SK-N-MC (cell line): Measurements from ENCODE around the gene SASH1.
"Not testable (repeated sequence)": the region's sequence is repeated elsewhere in the genome, so short reads cannot be mapped to it uniquely, and the experiment has no call there.

ENCODE experiments used
- DNase-seq: peaks from one replicate; pipeline ENCODE4 v3.0.0-alpha.2; 2011; ENCODE audit warnings: low read depth, low spot score
- H3K27ac ChIP-seq: fragments of 200-600 bp; sonication (generic); 2 replicates; pipeline ENCODE4 v1.5.1; 2016; ENCODE audit warnings: mixed run types
- H3K36me3 ChIP-seq: fragments of 200-600 bp; sonication (generic); 2 replicates; pipeline ENCODE4 v1.6.1; 2017; ENCODE audit warnings: antibody characterized with exemption, low read length, mixed read lengths; ENCODE audit not compliant: insufficient read depth
- H3K4me3 ChIP-seq: fragments of 200-600 bp; sonication (generic); 2 replicates; pipeline ENCODE4 v1.5.1; 2016
- H3K9ac ChIP-seq: fragments of 200-600 bp; sonication (generic); 2 replicates; pipeline ENCODE4 v1.8.0; 2017; ENCODE audit warnings: mixed run types, mixed read lengths; ENCODE audit not compliant: insufficient read length
- H3K9me3 ChIP-seq: fragments of 200-600 bp; sonication (generic); 2 replicates; pipeline ENCODE4 v1.6.1; 2017; ENCODE audit warnings: low read depth, mild to moderate bottlenecking, antibody characterized with exemption, low read length, moderate library complexity, mixed read lengths
- EZH2 ChIP-seq: fragments of 200-600 bp; sonication (generic); IDR thresholded peaks from one replicate; pipeline ENCODE4 v1.6.1; 2017; ENCODE audit warnings: antibody characterized with exemption
- FOXP2 ChIP-seq: optimal IDR thresholded peaks from 2 replicates; pipeline ENCODE3; 2011; ENCODE audit warnings: mild to moderate bottlenecking, moderate library complexity; ENCODE audit not compliant: insufficient read depth; ENCODE audit errors: extremely low read length, control extremely low read depth
- POLR2AphosphoS5 ChIP-seq: IDR thresholded peaks from 2 replicates; pipeline ENCODE4 v1.6.1; 2012; ENCODE audit warnings: mild to moderate bottlenecking, low read depth, low read length, borderline replicate concordance

The SASH1 gene

DNA sequence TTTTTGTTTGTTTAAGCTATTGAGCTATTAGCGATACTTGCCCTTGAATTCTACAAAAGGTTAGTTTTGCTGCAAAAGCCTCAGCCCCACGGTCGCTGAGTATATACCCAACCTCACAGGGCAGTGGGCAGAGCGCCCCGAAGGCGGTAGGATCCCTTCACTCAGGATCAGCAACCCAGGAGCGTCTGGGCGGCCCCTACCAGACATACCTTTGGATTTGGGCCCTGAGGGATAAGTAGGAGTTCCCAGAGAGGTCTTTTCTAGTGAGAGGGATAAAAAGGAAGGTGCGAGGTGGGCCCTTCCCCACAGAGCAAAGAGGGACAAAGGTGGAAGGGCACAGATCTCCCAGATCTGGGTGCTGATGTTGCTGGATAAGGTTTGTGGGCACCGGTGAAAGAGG is 6.1 kb downstream of the SASH1 start:
- Histone ChIP-seq H3K9me3 (no peaks in the 10 kb centered on the region), H3K9ac (no peak overlapping the region), H3K4me3 (no peak overlapping the region), H3K36me3 (no peaks in the 10 kb centered on the region), H3K27ac (no peak overlapping the region)
- no peak for TF ChIP-seq POLR2AphosphoS5
- no peak for TF ChIP-seq FOXP2
- TF ChIP-seq EZH2 = no peak
- no peak for DNase-seq

DNA sequence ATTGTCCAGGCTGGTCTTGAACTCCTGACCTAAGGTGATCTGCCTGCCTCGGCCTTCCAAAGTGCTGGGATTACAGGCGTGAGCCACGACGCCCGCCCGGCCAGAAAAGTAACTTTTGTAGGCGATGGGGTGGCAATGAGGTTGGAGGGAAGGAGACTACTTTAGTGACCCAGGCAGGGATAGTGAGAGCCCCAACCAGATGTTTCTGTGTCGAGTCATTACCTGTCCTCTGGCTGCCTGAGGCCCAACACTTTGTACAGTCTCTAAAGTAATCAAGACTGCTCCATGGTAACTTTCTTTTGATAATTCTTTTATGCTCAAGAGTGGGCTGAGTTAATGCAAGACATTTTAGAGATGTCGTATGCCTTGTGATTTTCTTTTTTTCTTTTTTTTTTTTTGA is 6.8 kb downstream of the SASH1 start:
- no peak overlapping the region for H3K9ac ChIP-seq
- no peaks in the 10 kb centered on the region for H3K9me3 ChIP-seq
- no peak overlapping the region for H3K4me3 ChIP-seq
- no peak for DNase-seq
- H3K27ac ChIP-seq = no peak overlapping the region
- no peak for TF ChIP-seq FOXP2
- no peak for TF ChIP-seq EZH2
- TF ChIP-seq POLR2AphosphoS5 = no peak
- H3K36me3 ChIP-seq = no peaks in the 10 kb centered on the region

DNA sequence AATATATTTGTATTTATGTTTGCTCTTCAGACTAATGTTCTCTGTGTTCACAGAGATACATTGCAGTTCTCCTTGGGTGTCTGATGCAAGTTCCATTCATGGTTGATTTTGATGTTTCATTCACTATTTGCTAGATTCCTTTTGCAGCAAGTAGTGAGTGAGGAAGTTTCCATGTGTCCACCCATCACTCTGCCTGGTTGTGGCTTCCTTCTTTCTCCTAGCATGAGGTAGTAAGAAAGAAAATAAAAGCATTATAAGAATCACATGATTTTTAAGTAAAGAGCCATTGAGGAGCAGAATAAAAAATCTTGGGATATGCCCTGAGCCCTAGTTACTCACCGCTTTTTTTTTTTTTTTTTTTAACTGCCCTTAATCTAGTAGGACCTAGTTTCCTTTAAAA is 8.7 kb downstream of the SASH1 start:
- H3K9ac ChIP-seq = no peak overlapping the region
- H3K36me3 ChIP-seq = no peaks in the 10 kb centered on the region
- no peak overlapping the region for H3K4me3 ChIP-seq
- DNase-seq = no peak
- TF ChIP-seq EZH2 = no peak
- no peak for TF ChIP-seq FOXP2
- TF ChIP-seq POLR2AphosphoS5 = no peak
- no peak overlapping the region for H3K27ac ChIP-seq
- no peaks in the 10 kb centered on the region for H3K9me3 ChIP-seq

DNA sequence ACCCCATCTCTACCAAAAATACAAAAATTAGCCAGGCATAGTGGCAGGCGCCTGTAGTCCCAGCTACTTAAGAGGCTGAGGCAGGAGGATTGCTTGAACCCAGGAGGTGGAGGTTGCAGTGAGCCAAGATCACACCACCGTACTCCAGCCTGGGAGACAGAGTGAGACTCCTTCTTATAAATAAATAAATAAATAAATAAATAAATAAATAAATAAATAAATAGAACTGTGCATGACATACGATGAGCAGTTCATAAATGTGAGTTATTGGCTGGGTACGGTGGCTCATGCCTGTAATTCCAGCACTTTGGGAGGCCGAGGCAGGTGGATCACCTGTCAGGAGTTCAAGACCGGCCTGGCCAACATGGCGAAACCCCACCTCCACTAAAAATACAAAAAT is 9.8 kb downstream of the SASH1 start:
- H3K27ac ChIP-seq, H3K9ac ChIP-seq, DNase-seq, H3K9me3 ChIP-seq, H3K4me3 ChIP-seq, H3K36me3 ChIP-seq: not testable (repeated sequence)

DNA sequence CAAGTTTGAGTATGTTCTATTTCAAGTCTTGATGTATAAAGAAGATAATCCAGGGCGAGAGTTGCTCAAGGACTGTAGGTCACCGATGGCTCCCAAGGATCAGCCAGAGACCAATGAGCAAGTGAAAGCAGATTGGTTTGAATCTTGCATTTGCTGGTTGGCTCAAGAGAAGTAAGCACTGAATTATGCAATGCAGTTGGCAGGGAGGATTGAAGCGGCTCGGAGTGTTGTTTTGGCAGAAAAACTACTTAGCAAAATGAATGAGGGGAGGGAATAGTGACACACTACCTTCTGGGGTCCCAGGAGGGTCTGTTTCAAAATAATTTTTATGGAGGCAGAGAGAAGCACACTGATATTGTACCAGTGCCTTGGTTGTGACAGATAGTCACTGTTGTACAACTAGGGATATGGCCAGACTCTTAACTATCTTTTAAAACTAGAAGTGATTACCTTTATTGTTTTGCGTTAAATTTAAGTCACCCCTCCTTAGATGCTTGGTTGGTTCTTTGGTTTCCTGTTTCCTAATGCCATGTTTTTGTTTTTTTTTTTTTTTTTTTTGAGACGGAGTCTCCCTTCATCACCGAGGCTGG is 15.7 kb downstream of the SASH1 start:
- TF ChIP-seq EZH2 = no peak
- TF ChIP-seq FOXP2 = no peak
- peak; percentile 20; the same call in 1 of the 2 replicates for TF ChIP-seq POLR2AphosphoS5
- Histone ChIP-seq H3K9ac (peak overlapping the region; percentile 43), H3K36me3 (no peaks in the 10 kb centered on the region), H3K27ac (peak overlapping the region; percentile 92), H3K4me3 (peak overlapping the region; percentile 65), H3K9me3 (no peaks in the 10 kb centered on the region)
- DNase-seq = peak; percentile 67

DNA sequence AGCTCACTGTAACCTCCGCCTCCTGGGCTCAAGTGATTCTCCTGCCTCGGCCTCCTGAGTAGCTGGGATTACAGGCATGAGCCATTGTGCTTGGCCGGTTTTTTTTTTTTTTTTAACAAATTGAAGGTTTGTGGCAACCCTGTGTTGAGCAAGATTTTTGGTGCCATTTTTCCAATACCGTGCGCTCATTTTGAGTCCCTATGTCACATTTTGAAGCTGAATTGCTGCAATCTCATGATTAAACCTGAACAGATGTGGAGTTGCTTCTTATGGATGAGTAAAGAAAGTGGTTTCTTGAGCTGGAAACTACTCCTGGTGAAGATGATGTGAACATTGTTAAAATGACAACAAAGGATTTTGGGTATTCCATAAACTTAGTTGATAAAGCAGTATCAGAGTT is 16.6 kb downstream of the SASH1 start:
- no peak for DNase-seq
- no peak overlapping the region for H3K9ac ChIP-seq
- TF ChIP-seq POLR2AphosphoS5 (no peak), FOXP2 (no peak), EZH2 (no peak)
- H3K27ac ChIP-seq = peak overlapping the region; percentile 57; the same call in 1 of the 2 replicates
- H3K36me3 ChIP-seq = no peaks in the 10 kb centered on the region
- H3K9me3 ChIP-seq = no peaks in the 10 kb centered on the region
- no peak overlapping the region for H3K4me3 ChIP-seq

DNA sequence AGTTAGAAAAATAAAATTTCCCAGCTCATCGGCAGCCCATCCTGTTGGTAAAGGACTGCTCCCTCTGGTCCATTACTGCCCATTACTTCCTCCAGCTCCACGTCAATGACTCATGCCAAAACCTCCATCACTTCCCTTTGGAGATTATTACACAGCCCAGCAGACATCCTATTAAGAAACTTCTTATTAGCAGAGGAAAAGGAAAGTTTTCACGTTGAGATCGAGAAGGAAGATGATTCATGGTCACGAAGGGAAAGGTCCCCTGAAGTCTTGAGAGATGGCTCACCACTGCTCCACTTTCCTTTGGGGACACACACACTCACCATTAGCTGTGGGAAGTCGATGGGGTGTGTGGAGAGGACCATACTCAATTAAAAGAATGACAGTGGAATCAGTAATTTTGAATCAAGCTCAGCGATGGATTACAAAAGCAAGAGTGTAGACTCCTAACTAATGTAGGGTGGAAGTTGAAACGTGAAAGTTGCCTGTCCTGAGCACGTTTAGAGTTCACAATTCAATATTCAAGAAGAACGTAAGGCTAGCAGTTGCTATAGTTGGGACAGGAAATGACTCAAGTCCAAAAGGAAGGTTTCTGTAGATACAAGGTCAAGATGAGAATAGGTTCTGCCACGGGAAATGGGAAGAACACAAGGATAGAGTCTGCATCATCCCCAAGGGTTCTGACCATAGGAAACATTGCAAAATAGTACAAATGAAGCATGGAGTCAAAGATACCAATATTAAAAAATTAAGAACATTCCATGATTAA is 21.6 kb downstream of the SASH1 start:
- H3K36me3 ChIP-seq = no peaks in the 10 kb centered on the region
- H3K27ac ChIP-seq = no peak overlapping the region
- H3K9me3 ChIP-seq = no peaks in the 10 kb centered on the region
- H3K4me3 ChIP-seq = no peak overlapping the region
- H3K9ac ChIP-seq = no peak overlapping the region
- no peak for TF ChIP-seq EZH2
- no peak for TF ChIP-seq POLR2AphosphoS5
- TF ChIP-seq FOXP2 = no peak
- no peak for DNase-seq

DNA sequence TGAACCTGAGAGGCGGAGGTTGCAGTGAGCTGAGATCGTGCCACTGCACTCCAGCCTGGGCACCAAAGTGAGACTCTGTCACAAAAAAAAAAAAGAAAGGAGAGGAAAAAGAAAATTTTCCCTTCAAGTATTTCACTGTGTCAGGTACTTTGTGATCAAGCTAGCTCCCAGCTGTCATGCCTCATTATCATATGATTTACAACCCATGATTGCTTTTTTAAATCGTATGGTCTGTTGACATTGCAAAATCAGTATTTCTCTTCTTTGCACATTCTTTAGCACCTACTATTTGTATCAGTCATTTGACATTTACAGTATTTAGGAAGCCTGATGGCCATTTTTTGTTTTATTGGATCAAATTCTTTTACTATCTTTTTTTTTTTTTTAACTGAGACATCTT is 22.4 kb downstream of the SASH1 start:
- TF ChIP-seq POLR2AphosphoS5 (no peak), EZH2 (no peak), FOXP2 (no peak)

DNA sequence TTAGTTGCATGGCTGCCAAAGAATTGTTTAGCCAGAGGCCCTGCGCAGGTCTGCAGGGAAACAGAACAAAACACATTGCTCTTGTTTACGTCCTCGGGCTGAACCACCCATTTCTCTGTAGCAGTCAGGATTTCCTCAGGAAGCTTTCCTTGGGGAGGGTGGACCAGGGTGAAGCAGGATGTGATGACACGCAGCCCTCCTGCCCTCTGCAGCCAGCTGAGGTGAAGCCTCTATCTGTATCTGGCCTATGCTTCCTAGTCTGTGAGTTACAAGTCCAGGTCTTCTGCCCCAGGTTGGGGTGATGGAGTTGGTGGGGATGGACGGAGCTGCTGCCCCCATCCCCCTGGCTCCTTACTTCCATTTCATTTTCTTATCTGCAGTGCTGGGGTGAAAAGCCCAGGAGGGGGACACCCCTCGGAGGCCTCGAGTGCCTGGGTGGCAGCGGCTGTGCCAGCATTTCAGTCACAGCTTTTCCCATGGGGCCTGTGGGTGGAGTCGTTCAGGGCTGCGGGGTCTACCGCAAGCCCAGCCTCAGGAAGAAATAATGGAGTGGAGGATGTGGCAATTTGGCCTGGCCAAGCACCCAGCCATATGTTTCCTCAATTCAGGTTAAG is 24.9 kb downstream of the SASH1 start:
- H3K27ac ChIP-seq = no peak overlapping the region
- H3K9ac ChIP-seq = no peak overlapping the region
- DNase-seq = no peak
- H3K36me3 ChIP-seq = no peaks in the 10 kb centered on the region
- no peak for TF ChIP-seq POLR2AphosphoS5
- no peak for TF ChIP-seq FOXP2
- TF ChIP-seq EZH2 = no peak
- no peak overlapping the region; the same call in 1 of the 2 replicates for H3K4me3 ChIP-seq
- H3K9me3 ChIP-seq = no peaks in the 10 kb centered on the region

More for the DNA sequence above, 22.4 kb downstream of the SASH1 start:
- no peaks in the 10 kb centered on the region for H3K9me3 ChIP-seq
- H3K4me3 ChIP-seq = no peak overlapping the region
- no peak overlapping the region for H3K27ac ChIP-seq
- no peak overlapping the region for H3K9ac ChIP-seq
- DNase-seq = no peak
- no peaks in the 10 kb centered on the region for H3K36me3 ChIP-seq
